ENCODE data around the gene PRR16.

Gene PRR16

GRCh38 chr5:120546922-120547321 is 82.8 kb downstream of the PRR16 start:
- Mint-ChIP-seq H3K9me3 (no peaks in the 10 kb centered on the region), H3K4me1 (ENCODE audit: low read depth) (no peaks in the 10 kb centered on the region), H3K36me3 (ENCODE audit: low read depth) (no peaks in the 10 kb centered on the region), H3K27ac (no peak overlapping the region), H3K4me3 (no peak overlapping the region), H3K27me3 (no peaks in the 10 kb centered on the region)
- DNase-seq, result no peak

- Mint-ChIP-seq H3K27ac (no peak overlapping the region), H3K4me3 (no peak overlapping the region), H3K4me1 (ENCODE audit: low read depth) (no peaks in the 10 kb centered on the region), H3K36me3 (ENCODE audit: low read depth) (no peaks in the 10 kb centered on the region), H3K9me3 (no peaks in the 10 kb centered on the region), H3K27me3 (no peaks in the 10 kb centered on the region)
- DNase-seq, result no peak
Observed at GRCh38 chr5:120550358-120550757, 86.3 kb downstream of the PRR16 start.

- Mint-ChIP-seq H3K9me3 (no peaks in the 10 kb centered on the region), H3K4me1 (ENCODE audit: low read depth) (no peaks in the 10 kb centered on the region), H3K27me3 (no peaks in the 10 kb centered on the region), H3K27ac (no peak overlapping the region), H3K36me3 (ENCODE audit: low read depth) (no peaks in the 10 kb centered on the region), H3K4me3 (no peak overlapping the region)
- no peak for DNase-seq
Observed at GRCh38 chr5:120552638-120553037, 88.5 kb downstream of the PRR16 start.

DNA sequence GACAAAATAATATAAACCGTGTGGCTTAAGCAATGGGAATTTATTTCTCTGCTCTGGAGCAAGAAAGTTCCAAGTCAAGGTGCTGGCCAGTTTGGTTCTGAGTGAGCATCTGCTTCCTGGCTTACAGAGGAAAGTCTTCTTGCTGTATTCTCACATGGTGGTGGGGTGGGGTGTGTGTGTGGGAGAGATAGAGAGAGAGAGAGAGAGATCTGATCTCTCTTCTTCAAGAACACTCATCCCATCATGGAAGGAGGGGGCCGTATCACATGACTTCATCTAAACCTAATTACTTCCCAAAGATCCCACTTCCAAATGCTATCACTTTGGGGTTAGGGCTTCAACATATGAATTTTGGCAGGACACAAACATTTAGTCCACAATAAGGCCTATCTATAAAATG is 91.2 kb downstream of the PRR16 start:
- no peak overlapping the region for H3K4me3 Mint-ChIP-seq

DNA sequence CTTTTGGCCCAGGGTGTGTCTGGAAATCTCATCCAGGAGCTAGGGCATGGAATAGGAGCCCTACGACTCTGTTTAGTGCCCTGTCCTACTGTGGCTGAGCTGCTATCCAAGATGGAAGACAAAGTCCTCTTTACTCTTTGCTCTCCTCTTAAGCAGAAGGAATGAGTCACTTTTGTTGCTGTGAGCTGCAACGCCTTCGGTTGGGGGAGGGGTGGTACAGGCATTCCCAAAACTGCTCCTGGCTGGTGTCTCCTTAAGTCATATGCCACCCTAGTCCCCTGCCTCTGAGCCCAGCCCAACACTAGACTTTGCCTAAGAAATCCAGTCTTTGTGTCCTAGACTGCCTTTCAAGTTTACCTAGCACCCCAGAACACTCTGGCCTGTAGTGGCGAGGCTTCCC is 99.9 kb downstream of the PRR16 start:
- DNase-seq, result no peak
- H3K36me3 Mint-ChIP-seq (ENCODE audit: low read depth), result no peaks in the 10 kb centered on the region
- no peaks in the 10 kb centered on the region for H3K4me1 Mint-ChIP-seq (ENCODE audit: low read depth)
- peaks cover 5% of the 10 kb centered on the region for H3K9me3 Mint-ChIP-seq
- H3K27me3 Mint-ChIP-seq, result no peaks in the 10 kb centered on the region
- no peak overlapping the region for H3K4me3 Mint-ChIP-seq
- no peak overlapping the region for H3K27ac Mint-ChIP-seq

More for the DNA sequence above, 91.2 kb downstream of the PRR16 start:
- no peak overlapping the region for H3K27ac Mint-ChIP-seq
- H3K27me3 Mint-ChIP-seq, result no peaks in the 10 kb centered on the region
- no peaks in the 10 kb centered on the region for H3K36me3 Mint-ChIP-seq (ENCODE audit: low read depth)
- no peak for DNase-seq
- no peaks in the 10 kb centered on the region for H3K9me3 Mint-ChIP-seq
- H3K4me1 Mint-ChIP-seq (ENCODE audit: low read depth), result no peaks in the 10 kb centered on the region

- Mint-ChIP-seq H3K4me1 (ENCODE audit: low read depth) (no peaks in the 10 kb centered on the region), H3K36me3 (ENCODE audit: low read depth) (no peaks in the 10 kb centered on the region), H3K27me3 (no peaks in the 10 kb centered on the region), H3K27ac (no peak overlapping the region), H3K9me3 (peaks cover 5% of the 10 kb centered on the region), H3K4me3 (no peak overlapping the region)
- DNase-seq, result no peak
Observed at GRCh38 chr5:120567066-120567465, 103.0 kb downstream of the PRR16 start.

DNA sequence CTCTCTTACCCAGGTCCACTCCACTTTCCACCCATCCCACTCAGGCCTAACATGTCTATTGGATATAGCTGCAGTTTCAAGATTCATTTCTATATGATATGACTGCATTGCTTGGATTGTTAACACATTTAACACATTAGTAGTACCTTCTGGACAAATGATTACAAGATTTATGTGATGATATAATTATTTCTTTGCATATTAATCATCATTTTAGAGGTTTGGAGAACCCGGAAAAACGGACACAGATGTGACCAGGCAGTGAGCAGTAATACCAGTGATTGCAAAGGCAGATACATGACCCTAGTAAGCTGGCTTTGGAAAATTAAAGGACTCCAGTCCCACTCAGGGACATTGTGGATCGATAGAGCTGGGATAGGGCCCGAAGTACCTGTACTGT is 103.8 kb downstream of the PRR16 start:
- no peak overlapping the region for H3K27ac Mint-ChIP-seq
- H3K9me3 Mint-ChIP-seq, result peaks cover 5% of the 10 kb centered on the region
- no peaks in the 10 kb centered on the region for H3K4me1 Mint-ChIP-seq (ENCODE audit: low read depth)
- no peak for DNase-seq
- H3K4me3 Mint-ChIP-seq, result no peak overlapping the region
- H3K36me3 Mint-ChIP-seq (ENCODE audit: low read depth), result no peaks in the 10 kb centered on the region
- H3K27me3 Mint-ChIP-seq, result no peaks in the 10 kb centered on the region

DNA sequence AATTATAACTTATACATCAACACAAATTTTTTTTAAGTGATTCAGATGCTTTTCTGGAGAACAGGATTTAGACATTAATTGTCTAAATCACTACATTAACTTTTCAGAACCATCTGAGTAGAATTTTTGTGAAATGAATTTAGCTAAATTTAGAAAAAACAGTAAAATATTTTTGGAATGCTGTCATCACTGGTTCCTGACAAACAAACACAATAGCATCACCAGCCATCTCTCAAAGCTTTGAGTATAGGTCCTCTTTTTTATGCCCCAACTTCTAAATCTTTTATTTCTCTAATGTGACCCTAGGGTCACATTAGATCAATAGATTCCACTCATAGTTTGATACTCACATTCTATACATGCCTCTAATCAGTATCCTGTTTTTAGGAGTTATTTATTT is 104.6 kb downstream of the PRR16 start:
- Mint-ChIP-seq H3K27ac (no peak overlapping the region), H3K27me3 (no peaks in the 10 kb centered on the region), H3K36me3 (ENCODE audit: low read depth) (no peaks in the 10 kb centered on the region), H3K4me1 (ENCODE audit: low read depth) (no peaks in the 10 kb centered on the region), H3K9me3 (peaks cover 5% of the 10 kb centered on the region), H3K4me3 (no peak overlapping the region)
- no peak for DNase-seq

- Mint-ChIP-seq H3K27me3 (no peaks in the 10 kb centered on the region), H3K4me1 (ENCODE audit: low read depth) (no peaks in the 10 kb centered on the region), H3K4me3 (no peak overlapping the region), H3K9me3 (peaks cover 8% of the 10 kb centered on the region), H3K27ac (no peak overlapping the region), H3K36me3 (ENCODE audit: low read depth) (no peaks in the 10 kb centered on the region)
- DNase-seq, result no peak
Observed at GRCh38 chr5:120576588-120576987, 112.5 kb downstream of the PRR16 start.

DNA sequence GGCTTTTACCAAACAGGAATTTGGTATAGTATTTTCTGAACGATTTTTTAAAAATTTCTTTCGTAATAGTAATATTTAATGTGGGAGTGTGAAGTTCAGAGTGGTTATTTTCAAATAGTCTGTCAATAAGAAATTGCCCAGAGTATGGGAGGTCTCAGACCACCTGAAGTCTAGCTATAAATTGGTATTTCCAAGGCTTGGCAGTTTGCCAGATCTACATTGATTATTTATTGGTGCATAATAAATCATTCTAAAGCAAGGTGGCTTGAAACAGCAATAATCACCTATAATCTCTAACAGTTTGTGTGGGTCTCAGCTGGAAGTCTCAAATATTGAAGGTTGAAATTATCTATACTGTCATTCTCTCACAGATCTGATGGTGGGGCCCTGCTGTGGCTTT is 118.5 kb downstream of the PRR16 start:
- no peak overlapping the region for H3K4me3 Mint-ChIP-seq
- H3K27ac Mint-ChIP-seq, result no peak overlapping the region
- H3K4me1 Mint-ChIP-seq (ENCODE audit: low read depth), result no peaks in the 10 kb centered on the region
- H3K9me3 Mint-ChIP-seq, result peaks cover 20% of the 10 kb centered on the region
- no peaks in the 10 kb centered on the region for H3K27me3 Mint-ChIP-seq
- no peak for DNase-seq
- no peaks in the 10 kb centered on the region for H3K36me3 Mint-ChIP-seq (ENCODE audit: low read depth)

DNA sequence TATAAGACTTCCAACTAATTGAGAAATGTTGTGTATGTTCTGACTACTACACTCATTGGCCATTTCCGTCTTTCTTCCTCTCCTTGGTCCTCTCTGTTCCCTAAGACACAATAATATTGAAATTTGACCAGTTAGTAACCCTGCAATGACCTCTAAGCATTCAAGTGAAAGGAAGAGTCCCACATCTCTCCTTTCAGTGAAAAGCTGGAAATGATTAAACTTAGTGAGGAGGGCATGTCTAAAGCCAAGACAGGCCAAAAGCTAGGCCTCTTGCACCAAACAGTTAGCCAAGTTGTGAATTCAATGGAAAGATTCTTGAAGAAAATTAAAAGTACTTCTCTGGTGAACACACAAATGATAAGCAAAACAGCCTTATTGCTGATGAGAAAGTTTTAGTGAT is 122.5 kb downstream of the PRR16 start:
- Mint-ChIP-seq H3K27ac (no peak overlapping the region), H3K36me3 (ENCODE audit: low read depth) (no peaks in the 10 kb centered on the region), H3K9me3 (peaks cover 16% of the 10 kb centered on the region), H3K4me1 (ENCODE audit: low read depth) (no peaks in the 10 kb centered on the region), H3K27me3 (no peaks in the 10 kb centered on the region), H3K4me3 (no peak overlapping the region)
- no peak for DNase-seq

DNA sequence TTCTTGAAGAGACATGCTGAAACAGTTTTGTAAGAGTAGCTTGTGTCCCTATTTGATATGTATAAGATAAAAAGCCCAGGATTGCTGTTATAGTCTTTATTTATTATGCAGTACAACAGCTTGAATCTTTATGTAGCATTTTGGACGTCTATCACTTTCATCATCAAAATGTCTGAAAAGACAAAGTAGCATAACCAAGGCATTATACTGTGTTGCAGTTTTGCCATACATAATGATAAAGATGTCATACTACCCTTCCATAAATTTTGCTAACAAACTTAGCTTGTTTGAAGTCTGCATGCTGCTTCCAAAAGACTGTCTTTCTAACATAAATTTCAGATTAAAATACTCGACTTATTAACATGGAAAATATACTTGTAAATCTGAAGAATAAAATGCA is 127.8 kb downstream of the PRR16 start:
- Mint-ChIP-seq H3K4me3 (no peak overlapping the region), H3K27me3 (no peaks in the 10 kb centered on the region), H3K36me3 (ENCODE audit: low read depth) (no peaks in the 10 kb centered on the region), H3K4me1 (ENCODE audit: low read depth) (no peaks in the 10 kb centered on the region), H3K27ac (no peak overlapping the region), H3K9me3 (peaks cover 4% of the 10 kb centered on the region)
- DNase-seq, result no peak

DNA sequence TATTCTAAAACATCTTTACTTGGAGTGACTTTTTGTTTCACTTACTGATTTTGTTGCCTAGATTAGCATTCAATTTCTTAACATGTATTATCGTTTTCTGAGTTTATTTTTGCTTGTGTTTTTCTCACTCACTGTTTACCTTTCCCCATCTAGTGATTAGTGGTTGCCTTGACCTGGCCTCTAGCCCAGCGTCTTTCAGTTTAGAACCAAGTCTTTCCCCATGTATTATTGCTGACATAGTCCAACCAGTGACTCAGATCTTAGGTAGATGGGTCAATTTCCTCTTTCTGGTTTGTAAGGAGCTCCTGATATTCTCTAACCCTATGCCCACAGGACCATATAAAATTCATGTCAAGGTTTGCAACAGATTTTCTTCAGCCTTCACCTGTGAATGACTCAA is 135.5 kb downstream of the PRR16 start:
- no peak for DNase-seq
- H3K27me3 Mint-ChIP-seq, result no peaks in the 10 kb centered on the region
- no peak overlapping the region for H3K4me3 Mint-ChIP-seq
- peaks cover 14% of the 10 kb centered on the region for H3K9me3 Mint-ChIP-seq
- no peaks in the 10 kb centered on the region for H3K4me1 Mint-ChIP-seq (ENCODE audit: low read depth)
- H3K27ac Mint-ChIP-seq, result no peak overlapping the region
- no peaks in the 10 kb centered on the region for H3K36me3 Mint-ChIP-seq (ENCODE audit: low read depth)

GRCh38 chr5:120600639-120601038 is 136.5 kb downstream of the PRR16 start:
- H3K9me3 Mint-ChIP-seq, result peaks cover 18% of the 10 kb centered on the region
- no peak for DNase-seq
- no peaks in the 10 kb centered on the region for H3K36me3 Mint-ChIP-seq (ENCODE audit: low read depth)
- no peaks in the 10 kb centered on the region for H3K27me3 Mint-ChIP-seq
- H3K4me3 Mint-ChIP-seq, result no peak overlapping the region
- no peak overlapping the region for H3K27ac Mint-ChIP-seq
- H3K4me1 Mint-ChIP-seq (ENCODE audit: low read depth), result no peaks in the 10 kb centered on the region

GRCh38 chr5:120602033-120602432 is 137.9 kb downstream of the PRR16 start:
- Mint-ChIP-seq H3K36me3 (ENCODE audit: low read depth) (no peaks in the 10 kb centered on the region), H3K4me3 (no peak overlapping the region), H3K27ac (no peak overlapping the region), H3K27me3 (no peaks in the 10 kb centered on the region), H3K4me1 (ENCODE audit: low read depth) (no peaks in the 10 kb centered on the region), H3K9me3 (peaks cover 18% of the 10 kb centered on the region)
- DNase-seq, result no peak

GRCh38 chr5:120604884-120605283 is 140.8 kb downstream of the PRR16 start:
- no peak overlapping the region for H3K4me3 Mint-ChIP-seq
- no peak for DNase-seq
- no peaks in the 10 kb centered on the region for H3K36me3 Mint-ChIP-seq (ENCODE audit: low read depth)
- no peaks in the 10 kb centered on the region for H3K4me1 Mint-ChIP-seq (ENCODE audit: low read depth)
- H3K27me3 Mint-ChIP-seq, result no peaks in the 10 kb centered on the region
- peaks cover 18% of the 10 kb centered on the region for H3K9me3 Mint-ChIP-seq
- no peak overlapping the region for H3K27ac Mint-ChIP-seq
